ENCODE measurements around the gene SLC1A5.

- TF ChIP-seq EZH2 (IDR thresholded peaks at IDR 0.05; ENCODE audit: insufficient read depth, poor library complexity, severe bottlenecking), result no peak
- TF ChIP-seq EZH2phosphoT487 (IDR thresholded peaks at IDR 0.05; ENCODE audit: insufficient read depth, low read depth), result no peak
Observed at GRCh38 chr19:46753420-46754155, 34.8 kb downstream of the SLC1A5 start.

Data from GM23248 (cell line).